ENCODE data around the gene HCAR3.

The HCAR3 gene

DNA sequence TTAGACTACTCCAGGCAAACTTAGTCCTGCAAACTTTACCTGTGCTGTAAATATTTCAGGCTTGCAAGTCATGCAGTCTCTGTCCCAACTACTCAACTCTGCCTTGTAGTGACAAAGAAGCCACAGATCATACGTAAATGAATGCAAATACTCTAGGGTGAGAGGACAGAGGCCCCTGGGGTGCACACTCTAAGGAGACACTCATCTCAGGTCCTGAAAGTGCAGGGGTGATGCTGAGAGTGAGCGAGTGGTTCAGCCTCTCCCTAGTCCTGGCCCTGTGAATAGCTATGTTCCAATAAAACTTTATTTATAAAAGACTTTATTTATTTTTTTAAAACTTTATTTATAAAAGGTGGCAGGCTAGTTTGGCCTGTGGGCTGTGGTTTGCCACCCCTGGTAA lies 48.3 kb downstream of the HCAR3 start:
- DNase-seq: no peak

DNA sequence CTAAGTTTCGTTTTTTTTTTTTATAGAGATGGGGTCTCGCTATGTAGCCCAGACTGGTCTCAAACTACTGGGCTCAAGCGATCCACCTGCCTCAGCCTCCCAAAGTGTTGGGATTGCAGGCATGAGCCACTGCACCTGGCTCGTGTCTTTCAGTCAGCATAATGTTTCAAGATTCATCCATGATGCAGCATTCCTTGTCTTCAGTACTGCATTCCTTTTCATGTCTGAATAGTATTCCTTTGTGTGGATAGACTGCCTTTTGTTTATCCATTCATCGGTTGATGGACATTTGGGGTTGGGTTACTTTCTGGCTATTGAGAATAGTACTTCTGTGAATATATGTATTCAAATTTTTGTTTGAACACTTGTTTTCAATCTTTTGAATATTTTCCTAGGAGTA lies 50.9 kb downstream of the HCAR3 start:
- DNase-seq: no peak

DNA sequence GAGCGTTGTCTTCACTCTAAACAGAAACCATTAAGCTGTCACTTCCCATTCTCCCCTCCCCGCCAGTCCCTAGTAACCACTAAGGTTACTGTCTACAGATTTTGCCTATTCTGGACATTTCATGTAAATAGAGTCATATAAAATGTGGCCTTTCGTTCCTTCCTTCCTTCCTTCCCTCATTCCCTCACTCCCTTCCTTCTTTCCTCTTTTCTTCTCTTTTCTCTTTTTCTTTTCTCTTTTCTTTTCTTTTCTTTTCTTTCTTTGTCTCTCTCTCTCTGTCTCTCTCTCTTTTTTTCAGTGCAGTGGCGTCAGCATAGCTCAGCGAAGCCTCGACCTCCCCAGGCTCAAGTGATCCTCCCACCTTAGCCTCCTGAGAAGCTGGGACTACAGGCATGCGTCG lies 51.3 kb downstream of the HCAR3 start:
- no peak for DNase-seq

Data from NCI-H446 (cell line).